Right forelimb (tissue), 1 donor: ENCODE measurements around the gene WWOX.

Source experiments
- DNase-seq: peaks from one replicate; pipeline ENCODE4 v3.0.0-alpha.2; 2018

Gene WWOX

GRCh38 chr16:78147911-78148401, 48.5 kb downstream of the WWOX start:
- no peak for DNase-seq

GRCh38 chr16:78150233-78150632, 50.8 kb downstream of the WWOX start:
- DNase-seq: no peak

GRCh38 chr16:78154729-78155461, 55.4 kb downstream of the WWOX start:
- no peak for DNase-seq

- DNase-seq: no peak
These were observed 56.4 kb downstream of the WWOX start for GRCh38 chr16:78155791-78156345.

GRCh38 chr16:78161023-78161729, 61.7 kb downstream of the WWOX start:
- DNase-seq: no peak

- DNase-seq: no peak
These were observed 64.6 kb downstream of the WWOX start for GRCh38 chr16:78163772-78164670.

GRCh38 chr16:78170494-78170933, 71.1 kb downstream of the WWOX start:
- DNase-seq: no peak

GRCh38 chr16:78175287-78175686, 75.8 kb downstream of the WWOX start:
- DNase-seq: no peak

GRCh38 chr16:78176435-78176834, 77.0 kb downstream of the WWOX start:
- DNase-seq: no peak

- no peak for DNase-seq
These were observed 77.8 kb downstream of the WWOX start for GRCh38 chr16:78177218-78177617.

GRCh38 chr16:78177987-78178386, 78.5 kb downstream of the WWOX start:
- DNase-seq: no peak

GRCh38 chr16:78179666-78180065, 80.2 kb downstream of the WWOX start:
- no peak for DNase-seq

GRCh38 chr16:78180349-78180748, 80.9 kb downstream of the WWOX start:
- no peak for DNase-seq

- peak; percentile 50 for DNase-seq
These were observed 84.2 kb downstream of the WWOX start for GRCh38 chr16:78183437-78184237.

GRCh38 chr16:78184238-78185183, 85.1 kb downstream of the WWOX start:
- DNase-seq: no peak

GRCh38 chr16:78189121-78189520, 89.7 kb downstream of the WWOX start:
- DNase-seq: no peak

GRCh38 chr16:78192734-78193488, 93.5 kb downstream of the WWOX start:
- no peak for DNase-seq

- no peak for DNase-seq
These were observed 95.5 kb downstream of the WWOX start for GRCh38 chr16:78194948-78195347.

GRCh38 chr16:78195797-78196196, 96.3 kb downstream of the WWOX start:
- DNase-seq: no peak

GRCh38 chr16:78196502-78196901, 97.0 kb downstream of the WWOX start:
- DNase-seq: no peak
